K562 (cell line): ENCODE data around the gene AMDHD1. TPM values are rescaled to one million over a fixed set of nuclear protein-coding genes. Genes with fewer than 3 reads are reported as not detected.

Source experiments
- ATAC-seq: fragments of 200-7000 bp; cut with Tn5 transposase; 3 replicates; pipeline ENCODE4 v1.9.1; 2020; ENCODE audit warnings: moderate library complexity
- BruUV-seq: library from RNA; stranded (reverse); fragments of 400-500 nt; replicated peaks from 2 replicates; lab custom pipeline; 2021; lab: Mats Ljungman, UMichigan
- CTCF ChIA-PET: fragments of 300-600 bp; formaldehyde crosslinking; extraction: SDS; loops from one replicate; lab custom pipeline; 2021; ENCODE audit warnings: low intra/inter-chr PET ratio; lab: Yijun Ruan, JAX
- POLR2A ChIA-PET: fragments of 300-600, 350-650 bp; sonication (Branson Sonifier 250); formaldehyde crosslinking; extraction: SDS; loops from one replicate; lab custom pipeline; 2021; ENCODE audit warnings: antibody characterized with exemption, inconsistent platforms; lab: Yijun Ruan, JAX
- DNase-seq, 4 experiments: peaks; one replicate each; pipeline versions ENCODE4 v3.0.0 to v3.0.0-alpha.2; 2011 to 2018; ENCODE audit warnings: low spot score in 3 of 4, mixed read lengths in 3 of 4; ENCODE audit errors: extremely low read depth in 1 of 4
- FAIRE-seq: peaks from 2 replicates; lab custom pipeline; 2011; peaks lifted over from hg19 to GRCh38; lab: Jason Lieb, UNC
- H2AFZ ChIP-seq: 2 replicates; pipeline ENCODE4 v1.6.0; 2011; ENCODE audit warnings: low read depth, low read length, control low read depth, inconsistent platforms
- H3K27ac ChIP-seq: fragments of 200-600 bp; 3 replicates; pipeline ENCODE4 v1.8.0; 2011; ENCODE audit warnings: low read depth, mild to moderate bottlenecking, control low read depth, inconsistent platforms, low read length, moderate library complexity, mixed read lengths; ENCODE audit errors: extremely low read depth
- H3K27me3 ChIP-seq, 2 experiments: fragments of 300-600 bp in 1 of 2; 2 replicates in 1 of 2; 3 replicates in 1 of 2; pipeline versions ENCODE4 v1.6.0 to v1.8.0; 2011; ENCODE audit warnings: inconsistent platforms in 2 of 2, low read length in 2 of 2, mild to moderate bottlenecking in 1 of 2, mixed read lengths in 1 of 2, moderate library complexity in 1 of 2; ENCODE audit not compliant: control insufficient read depth in 2 of 2, insufficient read depth in 2 of 2
- H3K36me3 ChIP-seq: fragments of 300-600 bp; 3 replicates; pipeline ENCODE4 v1.8.0; 2011; ENCODE audit warnings: mild to moderate bottlenecking, low read length, inconsistent platforms; ENCODE audit not compliant: control insufficient read depth, insufficient read depth
- H3K4me1 ChIP-seq, 2 experiments: fragments of 200-600 bp in 1 of 2; replicated peaks in 1 of 2; 2 replicates in 1 of 2; 3 replicates in 1 of 2; pipeline versions ENCODE4 v1.5.1 to v1.8.0; 2011; ENCODE audit warnings: inconsistent platforms in 2 of 2, low read length in 2 of 2, mild to moderate bottlenecking in 1 of 2, mixed read lengths in 1 of 2, moderate library complexity in 1 of 2; ENCODE audit not compliant: control insufficient read depth in 2 of 2, insufficient read depth in 2 of 2
- H3K4me2 ChIP-seq: 2 replicates; pipeline ENCODE4 v1.6.1; 2011; ENCODE audit warnings: low read length, control low read depth, inconsistent platforms, mixed read lengths; ENCODE audit not compliant: insufficient read depth
- H3K4me3 ChIP-seq: fragments of 200-600 bp; sonication (generic), shearing (Covaris generic); 2 replicates; pipeline ENCODE4 v1.5.1; 2016; ENCODE audit warnings: control low read depth, inconsistent platforms
- H3K79me2 ChIP-seq: fragments of 200-600 bp; 3 replicates; pipeline ENCODE4 v1.8.0; 2011; ENCODE audit warnings: low read length, inconsistent platforms; ENCODE audit not compliant: control insufficient read depth, insufficient read depth
- H3K9ac ChIP-seq, 2 experiments: 2 replicates each; pipeline versions ENCODE4 v1.6.0 to v1.6.1; 2011; ENCODE audit warnings: low read depth in 2 of 2, low read length in 2 of 2, control low read depth in 1 of 2, inconsistent platforms in 1 of 2, mild to moderate bottlenecking in 1 of 2, mixed read lengths in 1 of 2; ENCODE audit not compliant: insufficient read depth in 1 of 2
- H3K9me1 ChIP-seq: one replicate; pipeline ENCODE4 v1.6.0; 2011; ENCODE audit warnings: inconsistent platforms, mild to moderate bottlenecking, low read length, moderate library complexity; ENCODE audit not compliant: control insufficient read depth, insufficient read depth
- H3K9me3 ChIP-seq: replicated peaks from 2 replicates; pipeline ENCODE4 v1.5.1; 2011; ENCODE audit warnings: low read depth, low read length, inconsistent platforms; ENCODE audit not compliant: control insufficient read depth, insufficient read depth
- H4K20me1 ChIP-seq: replicated peaks from 2 replicates; pipeline ENCODE4 v1.6.1; 2011; ENCODE audit warnings: low read length, inconsistent platforms, mixed read lengths; ENCODE audit not compliant: control insufficient read depth, insufficient read depth
- CBX3 ChIP-seq, 2 experiments: IDR thresholded peaks; 1 replicate in 1 of 2; 2 replicates in 1 of 2; pipeline ENCODE4 v1.6.1; 2012; ENCODE audit warnings: inconsistent platforms in 2 of 2, low read length in 2 of 2, borderline replicate concordance in 1 of 2, control low read depth in 1 of 2
- FOS ChIP-seq: IDR thresholded peaks from 3 replicates; pipeline ENCODE4 v1.6.1; 2011; ENCODE audit not compliant: insufficient read length; ENCODE audit errors: extremely low read depth
- HSF4 ChIP-seq: fragments of 250-450 bp; sonication (Bioruptor Pico); IDR thresholded peaks from 2 replicates; pipeline ENCODE4 v2.1.2; 2022; ENCODE audit warnings: mild to moderate bottlenecking, moderate library complexity, borderline replicate concordance
- MAFK ChIP-seq: IDR thresholded peaks from 2 replicates; pipeline ENCODE4 v1.6.1; 2011; ENCODE audit warnings: low read length, improper control_type of control experiment
- NCOA4 ChIP-seq: fragments of 450-650 bp; IDR thresholded peaks from 2 replicates; pipeline ENCODE4 v1.6.1; 2018; ENCODE audit warnings: mild to moderate bottlenecking; ENCODE audit not compliant: partially characterized antibody
- NRF1 ChIP-seq, 2 experiments: fragments of 450-650 bp; IDR thresholded peaks in 1 of 2; conservative IDR thresholded peaks in 1 of 2; 2 replicates each; pipeline ENCODE4 v1.6.1; 2014; ENCODE audit warnings: mild to moderate bottlenecking in 2 of 2
- PHTF2 ChIP-seq: fragments of 250-450 bp; sonication (Bioruptor Pico); IDR thresholded peaks from 2 replicates; pipeline ENCODE4 v1.5.0; 2021; ENCODE audit warnings: mild to moderate bottlenecking
- POLR2AphosphoS2 ChIP-seq: IDR thresholded peaks from 2 replicates; pipeline ENCODE4 v1.6.1; 2012; ENCODE audit warnings: low read length, improper control_type of control experiment
- SOX6 ChIP-seq: fragments of 450-650 bp; IDR thresholded peaks from 2 replicates; pipeline ENCODE4 v1.6.1; 2014; ENCODE audit warnings: mild to moderate bottlenecking
- SRSF3 ChIP-seq: fragments of 200-400 bp; formaldehyde crosslinking; IDR thresholded peaks from 2 replicates; pipeline ENCODE4 v1.6.1; 2016; ENCODE audit warnings: mild to moderate bottlenecking, low read length, moderate library complexity; ENCODE audit not compliant: insufficient read depth
- UBTF ChIP-seq, 2 experiments: IDR thresholded peaks; 2 replicates each; pipeline ENCODE4 v1.6.1; 2012; ENCODE audit warnings: improper control_type of control experiment in 2 of 2, low read depth in 2 of 2, low read length in 2 of 2, borderline replicate concordance in 1 of 2
- ZBTB33 ChIP-seq: sonication (generic); formaldehyde crosslinking; IDR thresholded peaks from 2 replicates; pipeline ENCODE4 v1.8.1; 2023; ENCODE audit warnings: mild to moderate bottlenecking, missing genetic modification reagents
- ZNF408 ChIP-seq: fragments of 250-450 bp; sonication (Bioruptor Pico); IDR thresholded peaks from 2 replicates; pipeline ENCODE4 v1.4.0; 2020; ENCODE audit warnings: low read depth, mild to moderate bottlenecking, moderate library complexity
- WGBS: fragments of 100-300 bp; shearing (Covaris generic); methylation state at CpG from one replicate; pipeline ENCODE4 v1.1.6; 2016; ENCODE audit warnings: low coverage, mixed read lengths; ENCODE audit not compliant: insufficient coverage; ENCODE audit errors: missing lambda C conversion rate; 5-methylcytosine and 5-hydroxymethylcytosine counted together
- in situ Hi-C: fragments of 300-500 bp; cut with MboI; formaldehyde crosslinking; loops from 4 replicates; pipeline ENCODE4 v1.15.0; 2018; ENCODE audit warnings: inconsistent platforms, mixed read lengths
- intact Hi-C: fragments of 100-400 bp; cut with micrococcal nuclease; formaldehyde crosslinking; loops from 2 replicates; pipeline ENCODE4 v1.14.2; 2022
- polyA plus RNA-seq, 8 experiments: library from polyadenylated mRNA; depleted of rRNA in 4 of 8; stranded (reverse) in 5 of 8; unstranded in 3 of 8; fragments of >200 nt; fragmentation: Nextera tagmentation in 2 of 8; fragmentation: Illumina TruSeq in 1 of 8; extraction: Ambion mirVana in 2 of 8; extraction: Trizol in 1 of 8; gene quantifications; 2 replicates each; pipeline versions ENCODE4 v1.2.1 to v1.2.3, GENCODE V29; 2011 to 2014; ENCODE audit warnings: inconsistent platforms in 1 of 8, missing spikeins in 1 of 8
- total RNA-seq, 7 experiments: library from RNA; depleted of rRNA in 6 of 7; stranded (reverse); fragments of >200 nt in 6 of 7; fragmentation: Illumina TruSeq in 2 of 7; extraction: Trizol in 2 of 7; gene quantifications; 2 replicates each; pipeline versions ENCODE4 v1.2.1 to v1.2.3, GENCODE V29; 2011 to 2021; ENCODE audit warnings: low replicate concordance in 1 of 7

Gene AMDHD1
- total and polyA plus RNA-seq, 9 of the 15 experiments (the other 6 are each of a cell fraction or from before 2014, with no cell fraction given): not detected

- WGBS: 50% methylated on average over 5 of the region's 5 CpGs
Observed at GRCh38 chr12:96000858-96001257, 57.7 kb downstream of the AMDHD1 start.

More at GRCh38 chr12:96000858-96001257, 57.7 kb downstream of the AMDHD1 start:
- ChIA-PET CTCF (no interaction called here), POLR2A (interaction anchor here (0.7 kb wide), 1 partner anchor 20 kb away, joined by 3 read pairs; no protein-coding TSS in a partner anchor)
- BruUV-seq: no TSS peak
- in situ Hi-C loops: no loop called here
- no peaks in the 10 kb centered on the region for H3K4me1 ChIP-seq
- ATAC-seq (no peak), DNase-seq (no peak), FAIRE-seq (no peak)
- H3K9ac ChIP-seq: no peak overlapping the region
- H2AFZ ChIP-seq: no peak overlapping the region
- TF ChIP-seq PHTF2 (no peak), HSF4 (no peak), SRSF3 (no peak), MAFK (no peak), NCOA4 (no peak), UBTF (IDR thresholded peaks at IDR 0.05; ENCODE audit: borderline replicate concordance in 1 of 2, low read depth in 2 of 2, low read length in 2 of 2) (no peak), FOS (no peak), POLR2AphosphoS2 (no peak), ZNF408 (CRISPR knock-in tag) (no peak), NRF1 (conservative IDR thresholded peaks at IDR 0.05 in 1 of 2, IDR thresholded peaks at IDR 0.05 in 1 of 2) (no peak), ZBTB33 (CRISPR knock-in tag) (no peak), CBX3 (IDR thresholded peaks at IDR 0.05; ENCODE audit: borderline replicate concordance in 1 of 2, low read length in 2 of 2) (no peak), SOX6 (no peak)
- peaks cover 0 to 3% of the 10 kb centered on the region in 2 experiments; a peak in 2 of 5 replicates for H3K27me3 ChIP-seq
- no peak overlapping the region for H3K27ac ChIP-seq
- no peaks in the 10 kb centered on the region for H3K79me2 ChIP-seq
- H3K9me1 ChIP-seq: no peaks in the 10 kb centered on the region
- H3K9me3 ChIP-seq: no peaks in the 10 kb centered on the region
- intact Hi-C loops: no loop called here
- H3K36me3 ChIP-seq: 0 out of 3 replicates have a peak, but pooled peaks cover 2% of the 10 kb centered on the region
- H4K20me1 ChIP-seq: no peaks in the 10 kb centered on the region
- no peak overlapping the region for H3K4me3 ChIP-seq
- no peak overlapping the region for H3K4me2 ChIP-seq
